ENCODE data around the gene KLHL12. TPM values are rescaled to one million over a fixed set of nuclear protein-coding genes. Genes with fewer than 3 reads are reported as not detected.

Gene KLHL12
- polyA plus RNA-seq, 1 donor from 2014 or later = 62.8 TPM

DNA sequence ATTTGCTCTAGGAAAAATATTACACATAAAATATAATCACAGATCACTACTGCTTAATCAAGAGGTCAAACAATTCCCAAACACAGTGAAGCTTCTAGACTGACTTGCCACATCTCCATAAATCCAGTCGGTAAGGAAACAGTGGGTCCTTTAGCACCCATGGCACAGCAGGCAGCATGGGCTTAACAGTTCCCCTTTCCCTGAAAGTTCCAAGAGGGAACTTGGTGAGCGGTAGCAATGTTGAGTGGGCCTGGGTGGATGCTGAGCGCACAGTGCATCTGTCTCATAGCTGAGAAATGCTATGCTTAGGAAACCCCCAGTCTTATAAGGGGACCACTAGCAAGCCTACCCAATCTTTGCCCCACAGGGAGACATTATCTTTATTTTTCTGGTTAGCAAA is 47.8 kb upstream of the KLHL12 start:
- Histone ChIP-seq H3K4me3 (ENCODE audit: low read length) (no peak overlapping the region), H3K9ac (ENCODE audit: low read length) (no peak overlapping the region), H3F3A (ENCODE audit: insufficient read depth, low read length, poor library complexity, severe bottlenecking) (no peaks in the 10 kb centered on the region), H3K4me2 (ENCODE audit: low read length) (no peak overlapping the region), H2AFZ (ENCODE audit: low read depth, low read length) (no peak overlapping the region), H3K9me2 (ENCODE audit: insufficient read depth, low read length) (no peaks in the 10 kb centered on the region), H3K79me2 (replicated peaks; ENCODE audit: insufficient read depth, low read length) (no peaks in the 10 kb centered on the region), H4K20me1 (ENCODE audit: insufficient read depth) (no peaks in the 10 kb centered on the region), H3K27ac (ENCODE audit: low read length) (no peak overlapping the region), H3K9me3 (ENCODE audit: low read length) (no peaks in the 10 kb centered on the region), H3K27me3 (ENCODE audit: insufficient read depth, low read depth, low read length) (peaks cover 4% of the 10 kb centered on the region), H3K36me3 (ENCODE audit: insufficient read depth, low read length) (no peaks in the 10 kb centered on the region)
- TF ChIP-seq POLR2AphosphoS5 (IDR thresholded peaks at IDR 0.05) = no peak
- no peak for TF ChIP-seq TAF1 (IDR thresholded peaks at IDR 0.05; ENCODE audit: low read depth)
- TF ChIP-seq, protein P1, sequence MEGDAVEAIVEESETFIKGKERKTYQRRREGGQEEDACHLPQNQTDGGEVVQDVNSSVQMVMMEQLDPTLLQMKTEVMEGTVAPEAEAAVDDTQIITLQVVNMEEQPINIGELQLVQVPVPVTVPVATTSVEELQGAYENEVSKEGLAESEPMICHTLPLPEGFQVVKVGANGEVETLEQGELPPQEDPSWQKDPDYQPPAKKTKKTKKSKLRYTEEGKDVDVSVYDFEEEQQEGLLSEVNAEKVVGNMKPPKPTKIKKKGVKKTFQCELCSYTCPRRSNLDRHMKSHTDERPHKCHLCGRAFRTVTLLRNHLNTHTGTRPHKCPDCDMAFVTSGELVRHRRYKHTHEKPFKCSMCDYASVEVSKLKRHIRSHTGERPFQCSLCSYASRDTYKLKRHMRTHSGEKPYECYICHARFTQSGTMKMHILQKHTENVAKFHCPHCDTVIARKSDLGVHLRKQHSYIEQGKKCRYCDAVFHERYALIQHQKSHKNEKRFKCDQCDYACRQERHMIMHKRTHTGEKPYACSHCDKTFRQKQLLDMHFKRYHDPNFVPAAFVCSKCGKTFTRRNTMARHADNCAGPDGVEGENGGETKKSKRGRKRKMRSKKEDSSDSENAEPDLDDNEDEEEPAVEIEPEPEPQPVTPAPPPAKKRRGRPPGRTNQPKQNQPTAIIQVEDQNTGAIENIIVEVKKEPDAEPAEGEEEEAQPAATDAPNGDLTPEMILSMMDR (IDR thresholded peaks at IDR 0.05; ENCODE audit: poor library complexity, severe bottlenecking) = no peak
- TF ChIP-seq, protein P2, sequence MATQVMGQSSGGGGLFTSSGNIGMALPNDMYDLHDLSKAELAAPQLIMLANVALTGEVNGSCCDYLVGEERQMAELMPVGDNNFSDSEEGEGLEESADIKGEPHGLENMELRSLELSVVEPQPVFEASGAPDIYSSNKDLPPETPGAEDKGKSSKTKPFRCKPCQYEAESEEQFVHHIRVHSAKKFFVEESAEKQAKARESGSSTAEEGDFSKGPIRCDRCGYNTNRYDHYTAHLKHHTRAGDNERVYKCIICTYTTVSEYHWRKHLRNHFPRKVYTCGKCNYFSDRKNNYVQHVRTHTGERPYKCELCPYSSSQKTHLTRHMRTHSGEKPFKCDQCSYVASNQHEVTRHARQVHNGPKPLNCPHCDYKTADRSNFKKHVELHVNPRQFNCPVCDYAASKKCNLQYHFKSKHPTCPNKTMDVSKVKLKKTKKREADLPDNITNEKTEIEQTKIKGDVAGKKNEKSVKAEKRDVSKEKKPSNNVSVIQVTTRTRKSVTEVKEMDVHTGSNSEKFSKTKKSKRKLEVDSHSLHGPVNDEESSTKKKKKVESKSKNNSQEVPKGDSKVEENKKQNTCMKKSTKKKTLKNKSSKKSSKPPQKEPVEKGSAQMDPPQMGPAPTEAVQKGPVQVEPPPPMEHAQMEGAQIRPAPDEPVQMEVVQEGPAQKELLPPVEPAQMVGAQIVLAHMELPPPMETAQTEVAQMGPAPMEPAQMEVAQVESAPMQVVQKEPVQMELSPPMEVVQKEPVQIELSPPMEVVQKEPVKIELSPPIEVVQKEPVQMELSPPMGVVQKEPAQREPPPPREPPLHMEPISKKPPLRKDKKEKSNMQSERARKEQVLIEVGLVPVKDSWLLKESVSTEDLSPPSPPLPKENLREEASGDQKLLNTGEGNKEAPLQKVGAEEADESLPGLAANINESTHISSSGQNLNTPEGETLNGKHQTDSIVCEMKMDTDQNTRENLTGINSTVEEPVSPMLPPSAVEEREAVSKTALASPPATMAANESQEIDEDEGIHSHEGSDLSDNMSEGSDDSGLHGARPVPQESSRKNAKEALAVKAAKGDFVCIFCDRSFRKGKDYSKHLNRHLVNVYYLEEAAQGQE (IDR thresholded peaks at IDR 0.05; ENCODE audit: borderline replicate concordance) = no peak
- TF ChIP-seq RAD21 (conservative IDR thresholded peaks at IDR 0.05) = no peak
- no peak for TF ChIP-seq MXI1 (conservative IDR thresholded peaks at IDR 0.05; ENCODE audit: poor library complexity, severe bottlenecking)
- TF ChIP-seq EZH2 (IDR thresholded peaks at IDR 0.05; ENCODE audit: borderline replicate concordance, insufficient read depth, low read length, poor library complexity, severe bottlenecking) = no peak
- TF ChIP-seq EP300 (conservative IDR thresholded peaks at IDR 0.05; ENCODE audit: poor library complexity, severe bottlenecking) = no peak
- no peak for TF ChIP-seq SMC3 (conservative IDR thresholded peaks at IDR 0.05; ENCODE audit: poor library complexity)

DNA sequence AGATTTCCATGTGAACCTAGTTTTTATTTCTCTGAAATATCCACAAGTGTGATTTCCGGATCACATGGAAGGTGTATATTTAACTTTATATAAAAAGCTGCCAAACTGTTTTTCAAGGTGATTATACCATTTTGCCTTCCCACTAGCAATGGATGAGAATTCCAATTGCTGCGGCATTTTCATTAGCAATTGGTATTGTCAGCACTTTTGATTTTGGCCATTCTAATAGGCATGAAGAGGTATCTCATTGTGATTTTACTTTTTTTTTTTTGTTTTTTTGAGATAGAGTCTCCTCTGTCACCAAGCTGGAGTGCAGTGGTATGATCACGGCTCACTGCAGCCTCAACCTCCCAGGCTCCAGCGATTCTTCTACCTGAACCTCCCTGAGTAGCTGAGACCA is 45.0 kb upstream of the KLHL12 start:
- Histone ChIP-seq H3K27me3 (ENCODE audit: insufficient read depth, low read depth, low read length) (peaks cover 4% of the 10 kb centered on the region), H3K9me3 (ENCODE audit: low read length) (no peaks in the 10 kb centered on the region), H3K9me2 (ENCODE audit: insufficient read depth, low read length) (no peaks in the 10 kb centered on the region), H3F3A (ENCODE audit: insufficient read depth, low read length, poor library complexity, severe bottlenecking) (no peaks in the 10 kb centered on the region), H3K4me3 (ENCODE audit: low read length) (no peak overlapping the region), H3K9ac (ENCODE audit: low read length) (no peak overlapping the region), H4K20me1 (ENCODE audit: insufficient read depth) (no peaks in the 10 kb centered on the region), H3K27ac (ENCODE audit: low read length) (no peak overlapping the region), H3K79me2 (replicated peaks; ENCODE audit: insufficient read depth, low read length) (no peaks in the 10 kb centered on the region), H3K36me3 (ENCODE audit: insufficient read depth, low read length) (no peaks in the 10 kb centered on the region), H3K4me2 (ENCODE audit: low read length) (no peak overlapping the region), H2AFZ (ENCODE audit: low read depth, low read length) (no peak overlapping the region)
- TF ChIP-seq, protein P1 (IDR thresholded peaks at IDR 0.05; ENCODE audit: poor library complexity, severe bottlenecking) = no peak
- no peak for TF ChIP-seq TAF1 (IDR thresholded peaks at IDR 0.05; ENCODE audit: low read depth)
- TF ChIP-seq SMC3 (conservative IDR thresholded peaks at IDR 0.05; ENCODE audit: poor library complexity) = no peak
- TF ChIP-seq EZH2 (IDR thresholded peaks at IDR 0.05; ENCODE audit: borderline replicate concordance, insufficient read depth, low read length, poor library complexity, severe bottlenecking) = no peak
- TF ChIP-seq RAD21 (conservative IDR thresholded peaks at IDR 0.05) = no peak
- TF ChIP-seq MXI1 (conservative IDR thresholded peaks at IDR 0.05; ENCODE audit: poor library complexity, severe bottlenecking) = no peak
- TF ChIP-seq POLR2AphosphoS5 (IDR thresholded peaks at IDR 0.05) = no peak
- TF ChIP-seq EP300 (conservative IDR thresholded peaks at IDR 0.05; ENCODE audit: poor library complexity, severe bottlenecking) = no peak
- TF ChIP-seq, protein P2 (IDR thresholded peaks at IDR 0.05; ENCODE audit: borderline replicate concordance) = no peak
